Adipocyte (in vitro differentiated cells): ENCODE measurements around the gene SIDT2.
A peak's percentile ranks its signal among the peaks of the same experiment; 100 is the strongest.

Experiments
- DNase-seq: peaks from one replicate; pipeline ENCODE4 v3.0.0-alpha.2; 2015; ENCODE audit warnings: low read depth
- H3K27me3 ChIP-seq: replicated peaks from 2 replicates; pipeline ENCODE4 v1.7.0; 2013; ENCODE audit warnings: mild to moderate bottlenecking, low read length, moderate library complexity; ENCODE audit not compliant: control insufficient read depth, insufficient read depth
- H3K36me3 ChIP-seq: 2 replicates; pipeline ENCODE4 v1.7.0; 2013; ENCODE audit warnings: low read length, mild to moderate bottlenecking, moderate library complexity; ENCODE audit not compliant: control insufficient read depth, insufficient read depth, severe bottlenecking
- H3K4me1 ChIP-seq: 2 replicates; pipeline ENCODE4 v1.7.0; 2013; ENCODE audit warnings: mild to moderate bottlenecking, low read length, moderate library complexity; ENCODE audit not compliant: control insufficient read depth, insufficient read depth
- H3K4me3 ChIP-seq: 2 replicates; pipeline ENCODE4 v1.7.0; 2013; ENCODE audit warnings: mild to moderate bottlenecking, low read length, moderate library complexity
- H3K9ac ChIP-seq: 2 replicates; pipeline ENCODE4 v1.7.0; 2013; ENCODE audit warnings: mild to moderate bottlenecking, low read length, moderate library complexity
- H3K9me3 ChIP-seq: 2 replicates; pipeline ENCODE4 v1.7.0; 2013; ENCODE audit warnings: mild to moderate bottlenecking, low read length, moderate library complexity; ENCODE audit not compliant: control insufficient read depth

Gene SIDT2

GRCh38 chr11:117229931-117230285 is 51.4 kb downstream of the SIDT2 start:
- peaks cover 29% of the 10 kb centered on the region for H3K4me1 ChIP-seq
- no peak for DNase-seq
- H3K27me3 ChIP-seq, result no peaks in the 10 kb centered on the region
- H3K9me3 ChIP-seq, result no peaks in the 10 kb centered on the region
- peak overlapping the region; percentile 99 for H3K4me3 ChIP-seq
- peaks cover 45% of the 10 kb centered on the region for H3K36me3 ChIP-seq
- H3K9ac ChIP-seq, result peak overlapping the region; percentile 99

GRCh38 chr11:117230286-117230961 is 51.9 kb downstream of the SIDT2 start:
- H3K4me3 ChIP-seq, result peak overlapping the region; percentile 99
- no peak for DNase-seq
- peaks cover 29% of the 10 kb centered on the region for H3K4me1 ChIP-seq
- no peaks in the 10 kb centered on the region for H3K9me3 ChIP-seq
- no peaks in the 10 kb centered on the region for H3K27me3 ChIP-seq
- peak overlapping the region; percentile 99 for H3K9ac ChIP-seq
- H3K36me3 ChIP-seq, result peaks cover 42% of the 10 kb centered on the region

GRCh38 chr11:117230999-117231841 is 52.7 kb downstream of the SIDT2 start:
- H3K9me3 ChIP-seq, result no peaks in the 10 kb centered on the region
- peak overlapping the region; percentile 99 for H3K4me3 ChIP-seq
- H3K27me3 ChIP-seq, result no peaks in the 10 kb centered on the region
- peaks cover 29% of the 10 kb centered on the region for H3K4me1 ChIP-seq
- peaks cover 36% of the 10 kb centered on the region for H3K36me3 ChIP-seq
- peak; percentile 42 for DNase-seq
- H3K9ac ChIP-seq, result peak overlapping the region; percentile 99

GRCh38 chr11:117231842-117232091 is 53.2 kb downstream of the SIDT2 start, which contains the start of gene PCSK7:
Gene PCSK7, minus strand, starts transcription at chr11:117232073. Its CDS starts 2,229 bp downstream, at chr11:117229844.
- H3K9me3 ChIP-seq, result no peaks in the 10 kb centered on the region
- peak within 1 kb of the TSS; percentile 99 for H3K9ac ChIP-seq
- peaks cover 37% of the 10 kb centered on the region for H3K36me3 ChIP-seq
- no peak for DNase-seq
- H3K4me1 ChIP-seq, result peaks cover 29% of the 10 kb centered on the region
- H3K4me3 ChIP-seq, result peak within 1 kb of the TSS; percentile 99
- H3K27me3 ChIP-seq, result no peaks in the 10 kb centered on the region

- Histone ChIP-seq H3K4me1 (peaks cover 29% of the 10 kb centered on the region), H3K9ac (peak within 1 kb of the TSS; percentile 99), H3K36me3 (peaks cover 34% of the 10 kb centered on the region), H3K9me3 (no peaks in the 10 kb centered on the region), H3K4me3 (peak within 1 kb of the TSS; percentile 99), H3K27me3 (no peaks in the 10 kb centered on the region)
- peak; percentile 91 for DNase-seq
Measured at GRCh38 chr11:117232092-117232878, 53.7 kb downstream of the SIDT2 start, which contains the start of gene RNF214. Gene RNF214, plus strand, starts transcription at chr11:117232671. Its CDS starts 1,602 bp downstream, at chr11:117234273.

DNA sequence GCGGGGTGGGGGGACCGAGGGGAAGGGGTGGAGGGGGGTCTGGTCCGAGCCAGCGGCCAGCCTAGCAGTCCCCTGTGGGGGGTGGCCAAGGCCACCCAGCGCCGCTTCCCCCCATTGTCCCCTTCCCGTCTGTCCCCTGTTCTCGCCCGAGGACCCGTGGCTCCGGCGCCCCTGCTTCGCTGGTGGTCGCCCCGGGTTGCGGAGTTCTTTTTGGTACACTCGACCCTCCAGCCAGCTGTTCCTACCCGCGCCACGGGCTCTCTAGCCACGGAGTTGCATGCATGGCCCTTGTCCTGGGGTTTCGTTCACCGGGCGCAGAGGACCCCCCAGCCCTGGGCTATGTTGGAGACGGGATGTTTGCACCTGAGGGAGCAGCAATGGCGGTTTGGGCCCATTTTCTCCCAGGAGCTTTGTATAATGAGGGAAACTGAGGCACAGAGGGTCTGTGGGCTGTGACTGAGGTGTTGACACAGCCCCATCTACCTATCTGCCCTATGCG is 54.4 kb downstream of the SIDT2 start:
- peak overlapping the region; percentile 95 for H3K9ac ChIP-seq
- peak overlapping the region; percentile 96 for H3K4me3 ChIP-seq
- H3K9me3 ChIP-seq, result no peaks in the 10 kb centered on the region
- H3K27me3 ChIP-seq, result no peaks in the 10 kb centered on the region
- peaks cover 29% of the 10 kb centered on the region for H3K4me1 ChIP-seq
- DNase-seq, result peak; percentile 41
- peaks cover 27% of the 10 kb centered on the region for H3K36me3 ChIP-seq

- H3K4me3 ChIP-seq, result no peak overlapping the region
- peaks cover 20% of the 10 kb centered on the region for H3K36me3 ChIP-seq
- no peak overlapping the region for H3K9ac ChIP-seq
- H3K9me3 ChIP-seq, result no peaks in the 10 kb centered on the region
- H3K27me3 ChIP-seq, result no peaks in the 10 kb centered on the region
- no peak for DNase-seq
- peaks cover 15% of the 10 kb centered on the region for H3K4me1 ChIP-seq
Measured at GRCh38 chr11:117238221-117238620, 59.7 kb downstream of the SIDT2 start.

DNA sequence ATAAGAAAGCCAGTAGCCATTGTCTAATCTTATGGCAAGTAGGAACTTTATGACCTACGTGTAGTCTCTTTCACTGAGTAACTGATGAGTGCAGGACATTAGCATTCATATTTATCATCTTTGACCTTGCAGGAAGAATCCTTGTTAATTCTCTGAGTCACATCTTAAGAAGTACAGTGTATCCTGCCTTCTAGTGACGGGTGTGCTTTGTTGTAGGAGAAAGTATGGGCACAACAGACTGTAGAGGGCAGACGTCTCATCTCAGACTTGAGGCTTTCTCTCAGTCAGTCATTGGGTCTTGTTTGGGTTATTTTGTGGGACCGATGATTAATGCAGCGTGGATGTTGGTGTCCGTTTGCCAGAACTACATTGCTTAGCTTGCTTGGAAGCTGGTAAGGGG is 60.8 kb downstream of the SIDT2 start:
- peak; percentile 73 for DNase-seq
- Histone ChIP-seq H3K27me3 (no peaks in the 10 kb centered on the region), H3K4me3 (no peak overlapping the region), H3K36me3 (peaks cover 24% of the 10 kb centered on the region), H3K4me1 (peaks cover 5% of the 10 kb centered on the region), H3K9me3 (no peaks in the 10 kb centered on the region), H3K9ac (no peak overlapping the region)
